ENCODE measurements around the gene UBE2U.
"Not testable (repeated sequence)": the region's sequence is repeated elsewhere in the genome, so short reads cannot be mapped to it uniquely, and the experiment has no call there.

UBE2U gene

DNA sequence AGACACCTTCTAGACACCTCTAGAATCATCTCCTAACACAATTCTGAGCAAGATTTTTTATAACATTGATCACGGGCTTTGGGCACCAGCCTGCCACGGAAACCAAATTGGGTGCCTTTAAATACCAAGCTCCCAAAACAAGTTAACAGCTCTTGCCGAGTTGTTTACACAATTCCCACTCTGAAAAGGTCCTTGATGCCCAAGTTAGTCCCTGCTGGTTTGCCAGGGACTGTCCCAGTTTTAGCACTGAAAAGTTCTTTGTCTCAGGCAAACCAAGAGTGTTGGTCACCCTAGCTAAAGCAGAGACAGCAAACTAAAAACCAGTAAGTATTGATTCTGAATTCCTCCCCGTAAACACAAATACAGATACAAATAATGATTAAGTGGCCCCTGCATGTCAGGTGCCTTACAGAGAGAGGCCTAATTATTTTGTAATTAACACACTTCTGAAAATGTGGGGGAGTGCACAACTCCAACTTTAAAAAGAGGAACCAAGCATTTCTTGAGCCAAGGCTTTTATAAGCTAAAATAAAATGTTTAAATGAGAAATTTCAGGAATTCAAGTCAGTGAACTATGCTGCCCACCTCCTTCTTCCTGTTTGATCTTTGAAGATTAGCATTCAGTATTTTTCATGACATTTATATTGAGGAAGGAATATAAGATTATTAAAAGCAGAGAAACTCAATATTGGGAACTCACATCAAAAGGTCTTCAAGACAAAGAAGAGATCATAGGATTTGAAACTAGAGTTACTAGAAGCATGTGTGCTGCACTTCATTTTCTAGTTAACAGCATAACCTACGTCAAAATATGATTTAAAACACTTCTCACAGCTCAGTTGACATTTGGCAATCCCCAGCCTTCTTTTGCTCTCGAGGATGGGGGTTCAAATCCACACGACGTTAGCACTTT lies 9.0 kb upstream of the UBE2U start:
- DNase-seq: no peak

- DNase-seq: no peak
These were observed 8.4 kb upstream of the UBE2U start for GRCh38 chr1:64195081-64195395.

DNA sequence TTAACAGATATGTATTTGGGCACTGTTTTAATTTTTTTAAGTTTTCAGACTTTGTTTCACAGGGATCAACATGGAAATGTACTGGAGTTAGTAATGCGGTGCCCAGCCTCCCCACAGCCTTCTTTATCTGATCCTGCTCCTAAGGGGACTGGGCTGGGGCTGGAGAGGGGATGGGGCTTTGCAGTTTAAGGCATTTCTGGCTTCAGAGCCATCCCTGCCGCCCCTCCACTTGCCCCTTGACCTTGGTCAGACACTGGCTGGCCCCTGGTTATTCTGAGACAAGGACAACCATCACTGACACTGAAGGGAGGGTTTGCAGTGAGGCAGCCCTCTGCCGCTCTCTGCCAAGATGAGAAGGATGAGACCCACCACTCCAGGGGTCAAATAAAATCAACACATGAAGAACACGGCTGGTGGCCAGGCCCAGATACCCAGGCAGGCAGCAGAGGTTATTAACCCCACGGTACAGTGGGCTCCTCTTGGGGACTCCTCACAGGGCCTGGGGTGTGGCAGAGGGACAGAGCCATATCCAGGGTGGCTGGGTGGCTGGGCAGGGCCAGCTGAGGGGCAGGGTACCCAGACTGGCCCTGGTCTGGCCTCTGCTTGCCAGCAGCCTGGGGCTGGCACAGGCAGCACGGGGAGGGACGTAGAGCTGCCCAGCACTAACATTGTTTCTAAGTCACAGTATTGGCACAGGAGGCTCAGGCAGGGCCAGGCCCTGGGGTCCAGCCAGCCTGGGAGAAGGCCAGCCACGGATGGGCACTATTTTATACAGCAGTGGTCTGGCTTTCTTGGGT lies 7.2 kb upstream of the UBE2U start:
- no peak for DNase-seq

DNA sequence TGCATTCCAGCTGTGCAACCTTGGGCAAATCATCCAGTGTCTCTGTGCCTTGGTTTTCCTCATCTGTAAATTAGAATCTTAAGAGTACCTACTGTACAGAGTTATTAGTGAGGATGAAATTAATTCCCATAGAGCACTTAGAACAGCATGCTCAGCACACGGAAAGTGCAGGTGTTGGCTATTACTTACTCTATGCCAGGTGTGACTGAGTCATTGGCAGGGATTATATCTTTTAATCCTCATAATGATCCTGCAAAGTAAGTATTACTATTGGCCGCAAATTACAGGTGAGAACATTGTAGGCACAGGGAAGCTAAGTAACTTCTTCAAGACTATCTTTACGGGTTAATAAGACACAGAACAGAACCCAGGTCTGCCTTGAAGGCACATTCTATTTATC lies 6.3 kb upstream of the UBE2U start:
- DNase-seq: no peak

GRCh38 chr1:64199154-64199553 lies 4.3 kb upstream of the UBE2U start:
- DNase-seq: no peak

- no peak for DNase-seq
These were observed 3.4 kb upstream of the UBE2U start for GRCh38 chr1:64200064-64200463.

- DNase-seq: no peak
These were observed 5.8 kb downstream of the UBE2U start for GRCh38 chr1:64209221-64209620.

- no peak for DNase-seq
These were observed 8.6 kb downstream of the UBE2U start for GRCh38 chr1:64212031-64212430.

- DNase-seq: no peak
These were observed 12.2 kb downstream of the UBE2U start for GRCh38 chr1:64215576-64215975.

DNA sequence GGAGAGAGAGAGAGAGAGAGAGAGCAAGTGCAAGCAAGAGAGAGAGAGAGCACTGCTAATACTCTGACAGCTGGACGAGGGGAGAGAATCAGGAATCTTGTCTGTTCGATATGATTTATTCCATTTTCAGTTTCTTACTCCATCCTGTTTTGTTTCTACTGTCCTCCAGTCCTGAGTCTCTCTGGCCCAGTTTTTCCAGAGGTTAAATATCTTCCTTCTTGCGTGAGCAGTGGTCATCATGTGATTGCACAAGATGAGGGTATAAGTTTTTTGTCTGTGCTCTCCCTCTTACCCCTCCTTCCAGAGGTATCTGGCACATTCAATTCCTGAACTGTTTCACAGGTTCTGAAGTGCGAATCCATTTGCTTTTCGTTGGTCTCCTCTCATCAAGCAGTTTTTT lies 16.8 kb downstream of the UBE2U start:
- no peak for DNase-seq

GRCh38 chr1:64223329-64224151 lies 20.1 kb downstream of the UBE2U start:
- no peak for DNase-seq

- DNase-seq: not testable (repeated sequence)
These were observed 20.8 kb downstream of the UBE2U start for GRCh38 chr1:64224236-64224635.

DNA sequence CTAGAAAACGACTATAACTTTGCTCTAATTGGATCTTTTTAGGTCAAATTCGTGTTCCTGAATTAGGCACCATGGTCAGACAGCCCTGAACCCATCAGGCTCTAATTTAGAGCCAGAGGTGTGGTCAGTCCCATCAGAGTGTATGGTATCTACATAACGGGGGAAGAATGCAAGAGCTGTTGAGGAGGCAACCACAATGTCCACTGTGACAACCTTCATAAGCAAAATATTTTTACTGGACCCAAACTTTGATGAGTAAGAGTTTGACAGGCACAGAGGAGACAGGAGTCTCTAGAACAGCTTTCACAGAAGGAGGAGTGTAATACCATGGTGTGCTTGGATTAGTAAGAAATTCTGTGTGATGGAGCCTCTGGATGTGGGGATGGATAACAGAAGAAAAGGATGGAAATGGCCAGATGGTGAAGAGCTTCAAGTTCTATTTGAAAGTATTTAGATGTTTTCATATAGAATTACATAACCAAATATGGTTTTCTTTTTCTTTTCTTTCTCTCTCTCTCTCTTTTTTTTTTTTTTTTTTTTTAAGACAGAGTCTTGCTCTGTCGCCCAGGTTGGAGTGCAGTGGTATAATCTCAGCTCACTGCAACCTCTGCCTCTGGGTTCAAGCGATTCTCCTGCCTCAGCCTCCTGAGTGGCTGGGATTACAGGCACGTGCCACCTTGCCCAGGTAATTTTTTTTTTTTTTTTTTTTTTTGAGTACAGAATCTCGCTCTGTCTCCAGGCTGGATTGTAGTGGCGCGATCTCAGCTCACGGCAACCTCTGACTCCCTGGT lies 24.9 kb downstream of the UBE2U start:
- DNase-seq: no peak

GRCh38 chr1:64229307-64229706 lies 25.9 kb downstream of the UBE2U start:
- DNase-seq: no peak

DNA sequence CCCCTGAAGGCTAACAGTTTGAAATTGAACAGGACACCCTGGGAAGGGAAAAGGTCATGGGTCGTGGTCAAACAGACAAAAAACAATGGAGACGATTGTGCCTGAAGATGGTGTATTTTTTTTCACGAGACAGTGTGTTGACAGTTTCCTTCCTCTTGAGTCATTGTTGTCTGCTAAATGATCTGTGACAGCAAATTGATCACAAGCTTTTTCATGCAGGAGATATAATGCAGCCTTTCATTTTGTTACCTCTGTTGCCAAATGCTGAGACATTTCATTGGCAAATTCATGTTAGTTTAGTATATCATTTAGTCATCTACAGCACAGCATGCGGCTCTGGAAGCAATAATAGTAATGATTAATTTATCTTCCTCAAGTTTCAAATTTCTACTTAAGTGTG lies 27.7 kb downstream of the UBE2U start:
- DNase-seq: no peak

- no peak for DNase-seq
These were observed 28.2 kb downstream of the UBE2U start for GRCh38 chr1:64231654-64232053.

DNA sequence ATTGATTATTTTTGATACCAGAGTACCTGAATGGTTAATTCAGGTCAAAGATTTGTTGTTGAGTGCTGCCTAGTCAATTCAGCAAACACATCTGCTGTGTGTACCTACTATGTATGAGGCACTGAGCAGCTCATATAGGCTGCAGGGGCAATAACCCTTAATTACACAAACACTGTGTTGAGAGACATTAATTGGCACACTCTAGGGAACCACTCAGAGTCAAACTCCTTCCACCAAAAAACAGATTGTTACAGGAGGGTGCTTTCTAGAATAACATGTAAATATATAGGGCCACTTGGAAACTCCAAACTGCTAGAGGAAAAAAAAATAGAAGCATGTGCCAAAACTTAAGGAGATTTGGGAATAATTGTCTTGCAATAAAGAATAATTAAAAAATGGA lies 31.3 kb downstream of the UBE2U start:
- no peak for DNase-seq

- no peak for DNase-seq
These were observed 31.8 kb downstream of the UBE2U start for GRCh38 chr1:64235181-64235580.

- no peak for DNase-seq
These were observed 32.5 kb downstream of the UBE2U start for GRCh38 chr1:64235910-64236309.

DNA sequence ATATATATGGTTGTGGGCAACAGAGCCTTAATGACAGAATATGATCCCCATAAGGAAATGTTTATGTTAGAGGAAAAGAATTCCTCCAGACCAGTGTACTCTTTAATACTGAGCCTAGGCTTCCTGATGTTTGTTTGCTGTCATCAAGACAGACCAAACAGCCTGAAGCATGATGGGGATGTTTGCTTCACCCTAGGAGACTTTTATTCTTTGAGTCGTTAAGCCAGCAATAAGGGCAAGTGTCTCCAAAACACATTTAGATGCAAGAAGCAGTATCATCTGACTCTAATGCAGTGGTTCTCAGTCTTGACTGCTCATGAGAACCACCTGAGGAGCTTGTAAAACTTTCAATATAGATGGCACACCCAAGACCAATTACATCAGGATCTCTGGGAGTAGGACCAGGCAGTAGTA lies 33.1 kb downstream of the UBE2U start:
- no peak for DNase-seq

DNA sequence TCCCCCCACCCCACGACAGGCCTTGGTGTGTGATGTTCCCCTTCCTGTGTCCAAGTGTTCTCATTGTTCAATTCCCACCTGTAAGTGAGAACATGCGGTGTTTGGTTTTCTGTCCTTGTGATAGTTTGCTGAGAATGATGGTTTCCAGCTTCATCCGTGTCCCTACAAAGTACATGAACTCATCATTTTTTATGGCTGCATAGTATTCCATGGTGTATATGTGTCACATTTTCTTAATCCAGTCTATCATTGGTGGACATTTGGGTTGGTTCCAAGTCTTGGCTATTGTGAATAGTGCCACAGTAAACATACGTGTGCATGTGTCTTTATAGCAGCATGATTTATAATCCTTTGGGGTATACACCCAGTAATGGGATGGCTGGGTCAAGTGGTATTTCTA lies 36.1 kb downstream of the UBE2U start:
- not testable (repeated sequence) for DNase-seq

- DNase-seq: no peak
These were observed 36.8 kb downstream of the UBE2U start for GRCh38 chr1:64240206-64240605.

GRCh38 chr1:64241069-64241468 lies 37.6 kb downstream of the UBE2U start:
- no peak for DNase-seq
